B cell (primary cell): ENCODE measurements around the gene AKR1C4. TPM values are rescaled to one million over a fixed set of nuclear protein-coding genes. Genes with fewer than 3 reads are reported as not detected.

Source experiments
- ATAC-seq: fragments of 200-7000 bp; cut with Tn5 transposase; one replicate; pipeline ENCODE4 v1.10.0; 2021; ENCODE audit warnings: low read depth, mild to moderate bottlenecking, moderate number of reproducible peaks, moderate library complexity
- CTCF ChIA-PET: fragments of 350-600 bp; sonication (Branson Sonifier 250); formaldehyde crosslinking; loops from one replicate; lab custom pipeline; 2021; ENCODE audit warnings: antibody characterized with exemption, inconsistent platforms; lab: Charles Lee
- POLR2A ChIA-PET: fragments of 350-600 bp; sonication (Branson Sonifier 250); formaldehyde crosslinking; loops from one replicate; lab custom pipeline; 2021; ENCODE audit warnings: antibody characterized with exemption; lab: Charles Lee
- DNase-seq: peaks from one replicate; pipeline ENCODE4 v3.0.0; 2013
- H2AFZ ChIP-seq: 2 replicates; pipeline ENCODE4 v1.6.1; 2012; ENCODE audit warnings: mild to moderate bottlenecking, low read depth, low read length; ENCODE audit not compliant: insufficient read depth, poor library complexity, severe bottlenecking
- H3K27ac ChIP-seq, 2 donors: 1 replicate in 1 of 2; 2 replicates in 1 of 2; pipeline ENCODE4 v1.5.1; 2012 to 2013; ENCODE audit warnings: low read length in 2 of 2, mild to moderate bottlenecking in 2 of 2, moderate library complexity in 1 of 2
- H3K27me3 ChIP-seq, 4 experiments: fragments of 200-600 bp in 1 of 4; sonication (generic) in 1 of 4; replicated peaks in 1 of 4; 1 replicate in 2 of 4; 2 replicates in 2 of 4; pipeline versions ENCODE4 v1.6.1 to v1.7.0; 2013 to 2016; ENCODE audit warnings: low read length in 3 of 4, mild to moderate bottlenecking in 2 of 4, mixed read lengths in 1 of 4, moderate library complexity in 1 of 4; ENCODE audit not compliant: insufficient read depth in 4 of 4, control insufficient read depth in 3 of 4; ENCODE audit errors: control extremely low read depth in 1 of 4
- H3K36me3 ChIP-seq, 2 experiments: replicated peaks in 1 of 2; 1 replicate in 1 of 2; 2 replicates in 1 of 2; pipeline versions ENCODE4 v1.6.1 to v1.7.1; 2013; ENCODE audit warnings: low read length in 1 of 2; ENCODE audit not compliant: insufficient read depth in 2 of 2, control insufficient read depth in 1 of 2; ENCODE audit errors: control extremely low read depth in 1 of 2, extremely low read depth in 1 of 2
- H3K4me1 ChIP-seq, 2 donors: fragments of 200-600 bp in 1 of 2; sonication (generic) in 1 of 2; 1 replicate in 1 of 2; 2 replicates in 1 of 2; pipeline versions ENCODE4 v1.5.1 to v1.6.1; 2013 to 2017; ENCODE audit warnings: low read length in 2 of 2; ENCODE audit not compliant: control insufficient read depth in 2 of 2, insufficient read depth in 2 of 2
- H3K4me2 ChIP-seq: replicated peaks from 2 replicates; pipeline ENCODE3; 2012; ENCODE audit warnings: mild to moderate bottlenecking, low read depth, low read length; ENCODE audit not compliant: poor library complexity, severe bottlenecking
- H3K4me3 ChIP-seq, 5 experiments: fragments of 200-600 bp in 1 of 5; sonication (generic) in 1 of 5; 1 replicate in 3 of 5; 2 replicates in 2 of 5; pipeline versions ENCODE4 v1.5.1 to v1.7.0; 2011 to 2016; ENCODE audit warnings: low read length in 4 of 5, mild to moderate bottlenecking in 4 of 5, low read depth in 2 of 5, control low read depth in 1 of 5, moderate library complexity in 1 of 5; ENCODE audit not compliant: insufficient read depth in 1 of 5; ENCODE audit errors: control extremely low read depth in 1 of 5, extremely low read depth in 1 of 5
- H3K79me2 ChIP-seq: fragments of 200-600 bp; sonication (generic); one replicate; pipeline ENCODE4 v1.6.0; 2016; ENCODE audit warnings: low read length; ENCODE audit not compliant: control insufficient read depth, insufficient read depth
- H3K9ac ChIP-seq: fragments of 200-600 bp; sonication (generic); 2 replicates; pipeline ENCODE4 v1.6.1; 2017; ENCODE audit warnings: mild to moderate bottlenecking, low read length, moderate library complexity
- H3K9me3 ChIP-seq, 3 donors: one replicate each; pipeline versions ENCODE4 v1.6.1 to v1.7.1; 2013; ENCODE audit warnings: low read length in 2 of 3; ENCODE audit not compliant: control insufficient read depth in 2 of 3, insufficient read depth in 1 of 3; ENCODE audit errors: control extremely low read depth in 1 of 3
- H4K20me1 ChIP-seq: 2 replicates; pipeline ENCODE4 v1.6.0; 2012; ENCODE audit warnings: mild to moderate bottlenecking, low read length; ENCODE audit not compliant: insufficient read depth, control insufficient read depth, poor library complexity, severe bottlenecking
- H3K27ac Mint-ChIP-seq: one replicate; pipeline ENCODE4 v1.8.0; 2021; ENCODE audit warnings: mixed read lengths
- H3K27me3 Mint-ChIP-seq: one replicate; pipeline ENCODE4 v1.8.0; 2021; ENCODE audit warnings: mixed read lengths
- H3K4me1 Mint-ChIP-seq: one replicate; pipeline ENCODE4 v1.8.0; 2021; ENCODE audit warnings: mixed read lengths
- H3K4me3 Mint-ChIP-seq: one replicate; pipeline ENCODE4 v1.8.0; 2021; ENCODE audit warnings: mixed read lengths
- H3K9me3 Mint-ChIP-seq: one replicate; pipeline ENCODE4 v1.8.0; 2022; ENCODE audit warnings: mixed read lengths; ENCODE audit not compliant: insufficient read depth
- CTCF ChIP-seq: fragments of 200-600 bp; IDR thresholded peaks from one replicate; pipeline ENCODE4 v1.8.0; 2022; ENCODE audit warnings: antibody characterized with exemption, mild to moderate bottlenecking
- EZH2 ChIP-seq: IDR thresholded peaks from 2 replicates; pipeline ENCODE4 v1.6.1; 2012; ENCODE audit warnings: borderline replicate concordance, low read depth, mild to moderate bottlenecking, moderate library complexity, low read length; ENCODE audit not compliant: insufficient read depth, poor library complexity, severe bottlenecking
- WGBS: methylation state at CpG from one replicate; pipeline ENCODE4 v1.1.5; 2013; ENCODE audit warnings: missing lambda C conversion rate; ENCODE audit not compliant: insufficient coverage; 5-methylcytosine and 5-hydroxymethylcytosine counted together
- intact Hi-C: fragments of 100-400 bp; cut with micrococcal nuclease; formaldehyde crosslinking; loops from one replicate; pipeline ENCODE4 v1.10.0; 2022
- polyA plus RNA-seq: library from polyadenylated mRNA; depleted of rRNA; stranded (reverse); fragments of >200 nt; gene quantifications from 2 replicates; pipeline ENCODE4 v1.2.3, GENCODE V29; 2012
- total RNA-seq, 2 donors: library from RNA; stranded (reverse); fragments of 120-200 nt in 1 of 2; gene quantifications; 1 replicate in 1 of 2; 2 replicates in 1 of 2; pipeline versions ENCODE4 v1.2.3 to v1.2.4, GENCODE V29; 2013 to 2022

Gene AKR1C4
- total and polyA plus RNA-seq, 2 donors (not counting 1 experiment from before 2014, with no cell fraction given) = not detected

- POLR2A ChIA-PET = no interaction called here
Measured at GRCh38 chr10:5266351-5266750, 69.7 kb downstream of the AKR1C4 start.

GRCh38 chr10:5266804-5267203 lies 70.2 kb downstream of the AKR1C4 start:
- H3K4me2 ChIP-seq = no peak overlapping the region
- no peaks in the 10 kb centered on the region for H3K79me2 ChIP-seq
- intact Hi-C loops = no loop called here
- ChIA-PET CTCF (no interaction called here), POLR2A (no interaction called here)
- H3K9me3 Mint-ChIP-seq = no peaks in the 10 kb centered on the region
- H3K27ac ChIP-seq = no peak overlapping the region
- H3K27ac Mint-ChIP-seq = no peak overlapping the region
- H3K36me3 ChIP-seq = no peaks in the 10 kb centered on the region
- H3K4me3 ChIP-seq = no peak overlapping the region
- H3K9ac ChIP-seq = no peak overlapping the region
- no CpG with 5 or more reads among the region's 1 CpG for WGBS
- no peaks in the 10 kb centered on the region for H3K27me3 Mint-ChIP-seq
- TF ChIP-seq CTCF = no peak
- TF ChIP-seq EZH2 = no peak
- no peaks in the 10 kb centered on the region for H3K27me3 ChIP-seq
- H3K4me1 Mint-ChIP-seq = no peaks in the 10 kb centered on the region
- H3K4me1 ChIP-seq = no peaks in the 10 kb centered on the region
- ATAC-seq (no peak), DNase-seq (no peak)
- H4K20me1 ChIP-seq = no peaks in the 10 kb centered on the region
- H3K9me3 ChIP-seq = peaks cover 0 to 8% (median 4%) of the 10 kb centered on the region in 3 donors
- no peak overlapping the region for H2AFZ ChIP-seq
- no peak overlapping the region for H3K4me3 Mint-ChIP-seq

More at GRCh38 chr10:5266351-5266750, 69.7 kb downstream of the AKR1C4 start:
- intact Hi-C loops = no loop called here
- no peak overlapping the region for H3K27ac Mint-ChIP-seq
- no peak for DNase-seq
- peaks cover 0 to 10% (median 4%) of the 10 kb centered on the region in 3 donors for H3K9me3 ChIP-seq
- no peak overlapping the region for H3K9ac ChIP-seq
- 100% methylated on average over 1 of the region's 1 CpG for WGBS
- no peak for ATAC-seq
- no peak overlapping the region for H3K4me3 Mint-ChIP-seq
- H3K4me2 ChIP-seq = no peak overlapping the region
- no peaks in the 10 kb centered on the region for H3K4me1 ChIP-seq
- CTCF ChIA-PET = no interaction called here
- H4K20me1 ChIP-seq = no peaks in the 10 kb centered on the region
- no peaks in the 10 kb centered on the region for H3K79me2 ChIP-seq
- no peak overlapping the region for H2AFZ ChIP-seq
- no peaks in the 10 kb centered on the region for H3K27me3 ChIP-seq
- no peaks in the 10 kb centered on the region for H3K27me3 Mint-ChIP-seq
- H3K4me3 ChIP-seq = no peak overlapping the region
- H3K27ac ChIP-seq = no peak overlapping the region
- H3K4me1 Mint-ChIP-seq = no peaks in the 10 kb centered on the region
- no peak for TF ChIP-seq EZH2
- no peak for TF ChIP-seq CTCF
- no peaks in the 10 kb centered on the region for H3K36me3 ChIP-seq
- H3K9me3 Mint-ChIP-seq = no peaks in the 10 kb centered on the region
